GM18517 (cell line): ENCODE results near the gene POLK.
A peak's percentile ranks its signal among the peaks of the same experiment; 100 is the strongest.
"Not testable (repeated sequence)": the region's sequence is repeated elsewhere in the genome, so short reads cannot be mapped to it uniquely, and the experiment has no call there.

Experiments used
- ATAC-seq: cut with Tn5 transposase; IDR thresholded peaks from one replicate; pipeline ENCODE4 v1.9.1; 2021; ENCODE audit warnings: mild to moderate bottlenecking, moderate library complexity; ENCODE audit not compliant: unreplicated experiment

The POLK gene

GRCh38 chr5:75511435-75512382 is at the start of gene POLK, which contains the start of gene CERT1:
TSS of gene POLK (plus strand) at chr5:75511891.
TSS of gene CERT1 (minus strand) at chr5:75511629. CDS start at chr5:75511207, 422 bp downstream.
- peak; percentile 82 for ATAC-seq

GRCh38 chr5:75463726-75464125 is 48.0 kb upstream of the POLK start:
- ATAC-seq, result no peak

- no peak for ATAC-seq
Observed at GRCh38 chr5:75465480-75465879, 46.2 kb upstream of the POLK start.

- no peak for ATAC-seq
Observed at GRCh38 chr5:75466006-75466716, 45.5 kb upstream of the POLK start.

GRCh38 chr5:75468593-75468992 is 43.1 kb upstream of the POLK start:
- no peak for ATAC-seq

GRCh38 chr5:75469017-75469416 is 42.7 kb upstream of the POLK start:
- ATAC-seq, result no peak

GRCh38 chr5:75471193-75471592 is 40.5 kb upstream of the POLK start:
- ATAC-seq, result no peak

- ATAC-seq, result no peak
Observed at GRCh38 chr5:75472973-75473372, 38.7 kb upstream of the POLK start.

- ATAC-seq, result no peak
Observed at GRCh38 chr5:75473463-75473862, 38.2 kb upstream of the POLK start.

- ATAC-seq, result no peak
Observed at GRCh38 chr5:75475364-75475763, 36.3 kb upstream of the POLK start.

GRCh38 chr5:75481024-75481423 is 30.7 kb upstream of the POLK start:
- ATAC-seq, result no peak

GRCh38 chr5:75482482-75482881 is 29.2 kb upstream of the POLK start:
- ATAC-seq, result no peak

GRCh38 chr5:75484605-75485004 is 27.1 kb upstream of the POLK start:
- ATAC-seq, result no peak

GRCh38 chr5:75489847-75490246 is 21.8 kb upstream of the POLK start:
- ATAC-seq, result not testable (repeated sequence)

GRCh38 chr5:75491621-75492020 is 20.1 kb upstream of the POLK start:
- no peak for ATAC-seq

- ATAC-seq, result no peak
Observed at GRCh38 chr5:75496026-75496425, 15.7 kb upstream of the POLK start.

GRCh38 chr5:75498208-75498777 is 13.4 kb upstream of the POLK start:
- no peak for ATAC-seq

GRCh38 chr5:75498875-75499274 is 12.8 kb upstream of the POLK start:
- not testable (repeated sequence) for ATAC-seq

- ATAC-seq, result not testable (repeated sequence)
Observed at GRCh38 chr5:75505112-75505511, 6.6 kb upstream of the POLK start.

- ATAC-seq, result no peak
Observed at GRCh38 chr5:75507841-75508240, 3.9 kb upstream of the POLK start.

- no peak for ATAC-seq
Observed at GRCh38 chr5:75509546-75509945, 2.1 kb upstream of the POLK start.

- no peak for ATAC-seq
Observed at GRCh38 chr5:75509956-75510355, 1.7 kb upstream of the POLK start.
